ENCODE results near the gene SMPD3.
A peak's percentile ranks its signal among the peaks of the same experiment; 100 is the strongest.

The SMPD3 gene

DNA sequence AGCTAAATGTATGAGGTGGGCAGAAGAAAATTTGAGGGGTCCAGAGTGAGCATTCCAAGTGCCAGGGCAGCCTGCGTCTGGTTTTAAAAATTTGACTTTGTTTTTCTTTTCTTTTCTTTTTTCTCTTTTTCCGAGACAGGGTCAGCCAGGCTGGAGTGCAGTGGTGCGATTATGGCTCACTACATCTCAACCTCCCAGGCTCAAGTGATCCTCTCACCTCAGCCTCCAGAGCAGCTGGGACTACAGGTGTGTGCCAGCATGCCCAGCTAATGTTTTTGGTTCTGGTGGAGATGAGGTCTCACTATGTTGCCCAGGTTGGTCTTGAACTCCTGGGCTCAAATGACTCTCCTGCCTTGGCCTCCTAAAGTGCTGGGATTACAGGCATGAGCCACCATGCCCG, 15.6 kb downstream of the SMPD3 start:
- no peak for DNase-seq

DNA sequence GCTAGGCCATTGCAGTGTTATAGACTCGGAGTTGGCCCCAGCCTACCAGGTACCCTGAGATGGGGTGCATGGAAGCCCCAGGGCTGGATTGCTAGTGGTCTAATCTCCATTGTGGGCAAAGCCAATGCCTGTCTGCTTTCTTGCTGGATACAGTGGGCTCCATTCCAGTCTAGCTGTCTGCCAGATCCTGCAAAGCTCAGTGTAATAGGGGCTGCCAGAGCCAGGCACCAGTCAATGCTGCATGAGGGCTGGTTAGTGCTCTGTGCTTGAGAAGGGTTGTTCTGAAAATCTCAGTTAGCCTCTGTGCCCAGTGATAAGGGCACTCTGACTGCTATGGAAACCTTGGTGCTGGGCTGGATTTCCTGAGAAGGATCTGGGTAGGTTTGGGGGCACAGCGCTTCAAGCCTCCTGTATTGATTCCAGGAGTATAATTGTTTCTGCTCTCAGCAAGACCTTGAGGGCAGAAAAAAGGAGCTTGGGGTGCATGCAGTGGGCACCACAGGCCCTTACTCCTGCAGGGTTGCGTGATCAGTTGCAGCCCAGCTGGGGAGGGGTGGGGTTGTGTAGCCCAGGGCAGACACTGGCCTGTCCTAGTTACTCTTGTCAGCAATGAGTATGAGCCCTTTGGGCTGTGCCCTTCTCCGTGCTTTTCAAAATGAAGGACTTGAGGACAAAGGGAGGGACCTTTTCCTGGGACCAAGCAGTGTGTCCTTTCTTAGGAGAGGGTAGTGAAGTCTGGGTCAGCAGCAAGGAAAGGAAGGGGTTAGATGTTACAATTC, 19.0 kb downstream of the SMPD3 start:
- no peak for DNase-seq

DNA sequence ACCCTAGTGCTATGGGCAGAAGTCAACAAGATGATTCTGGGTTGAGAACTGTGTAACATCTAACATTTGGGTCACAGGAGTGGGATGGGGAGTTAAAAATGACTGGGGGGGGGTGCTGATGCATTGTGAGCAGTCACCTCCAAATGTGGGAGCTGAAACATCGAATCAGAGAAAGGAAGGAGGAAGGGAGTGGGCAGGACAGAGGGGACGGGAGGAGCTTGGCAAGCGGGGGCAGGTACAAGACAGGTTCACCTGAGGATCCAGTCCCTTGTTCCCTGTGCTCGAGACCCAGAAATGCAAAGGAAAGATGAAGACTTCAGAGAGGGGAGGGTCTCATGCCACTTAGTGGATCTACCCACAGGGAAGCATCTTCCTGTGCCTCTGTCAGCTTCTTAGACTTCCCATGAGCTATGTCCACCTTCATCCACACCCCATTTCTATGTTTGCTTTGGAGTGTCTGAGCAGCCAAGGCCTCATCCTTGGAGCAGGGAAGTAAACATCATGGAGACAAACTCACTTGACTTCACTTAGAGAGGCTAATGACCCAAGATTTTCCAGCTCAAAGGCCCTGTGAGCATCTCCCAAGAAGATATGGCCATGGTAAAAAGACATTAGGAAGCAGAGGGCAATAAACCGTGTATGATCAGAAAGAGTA, 20.5 kb downstream of the SMPD3 start:
- no peak for DNase-seq

DNA sequence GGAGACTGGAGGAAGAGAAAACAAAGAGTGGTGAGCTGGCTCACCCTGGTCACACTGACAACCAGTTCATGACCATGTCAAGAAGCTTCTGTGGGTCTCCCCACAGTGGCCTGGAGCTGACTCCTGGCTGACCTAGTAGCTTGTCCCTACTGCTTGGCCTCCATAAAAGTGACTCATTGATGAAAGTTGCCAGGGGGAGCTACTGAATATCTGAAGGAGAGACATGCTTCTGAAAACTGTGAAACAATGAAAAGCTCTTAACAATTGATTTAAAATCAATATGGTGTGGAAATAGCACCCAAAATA, 22.0 kb downstream of the SMPD3 start:
- DNase-seq = no peak

DNA sequence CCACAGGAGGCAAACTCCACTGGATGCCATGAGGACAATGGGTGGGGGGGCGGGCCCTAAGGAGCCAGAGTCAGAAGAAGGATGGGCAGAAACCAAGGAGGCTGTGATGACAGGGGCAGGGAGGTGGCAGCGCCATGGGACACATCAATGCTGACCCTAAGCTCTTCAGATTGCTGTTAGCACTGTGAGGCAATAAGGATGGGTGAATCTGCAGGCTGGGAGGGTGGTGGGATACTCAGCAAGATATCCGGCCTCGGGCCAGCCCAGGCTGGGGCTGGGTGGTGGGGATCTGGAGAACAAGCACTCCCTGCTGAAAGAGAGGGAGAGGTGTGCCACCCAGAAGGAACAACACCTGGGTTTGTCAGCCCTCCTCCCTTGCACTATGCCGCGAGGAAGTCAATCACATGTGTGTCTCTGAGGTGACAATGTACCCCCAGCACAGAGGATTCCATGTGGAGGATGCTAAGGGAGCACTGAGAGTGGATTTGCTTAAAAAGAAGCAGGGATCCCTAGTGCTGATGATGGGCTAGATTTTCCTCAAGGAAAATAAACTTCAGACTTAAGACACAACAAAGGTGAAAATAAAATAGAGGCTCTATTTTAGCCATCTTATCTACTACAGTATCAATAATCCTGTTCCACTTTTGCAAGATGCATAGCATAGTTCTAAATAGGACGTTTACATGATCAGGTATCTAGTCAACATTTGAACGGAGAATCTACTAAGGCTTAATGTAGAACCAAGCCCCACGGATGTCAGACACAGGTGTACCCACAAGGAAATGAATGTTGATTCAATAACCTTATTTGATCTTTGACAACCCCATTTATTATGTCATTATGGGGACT, 22.6 kb downstream of the SMPD3 start:
- DNase-seq = no peak

DNA sequence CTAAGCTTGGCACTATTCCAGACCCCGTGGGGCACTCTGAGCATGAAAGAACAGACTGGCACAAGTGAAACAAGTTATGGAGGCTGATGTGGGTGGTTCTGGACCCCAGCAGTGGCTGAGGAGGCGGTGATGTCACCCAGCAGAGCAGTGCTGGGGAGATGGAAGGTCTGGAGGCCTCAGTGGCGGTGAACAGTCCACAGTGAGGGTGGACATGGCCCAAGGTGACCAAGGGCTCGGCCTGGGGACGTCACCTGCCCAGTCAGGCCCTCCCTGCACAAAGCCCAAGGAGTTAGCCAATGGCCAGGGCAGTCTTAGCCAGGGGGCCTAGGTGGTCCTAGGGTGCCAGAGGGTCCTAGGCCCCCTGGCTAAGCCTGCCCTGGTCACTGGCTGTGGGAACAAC, 24.5 kb downstream of the SMPD3 start:
- DNase-seq = no peak

DNA sequence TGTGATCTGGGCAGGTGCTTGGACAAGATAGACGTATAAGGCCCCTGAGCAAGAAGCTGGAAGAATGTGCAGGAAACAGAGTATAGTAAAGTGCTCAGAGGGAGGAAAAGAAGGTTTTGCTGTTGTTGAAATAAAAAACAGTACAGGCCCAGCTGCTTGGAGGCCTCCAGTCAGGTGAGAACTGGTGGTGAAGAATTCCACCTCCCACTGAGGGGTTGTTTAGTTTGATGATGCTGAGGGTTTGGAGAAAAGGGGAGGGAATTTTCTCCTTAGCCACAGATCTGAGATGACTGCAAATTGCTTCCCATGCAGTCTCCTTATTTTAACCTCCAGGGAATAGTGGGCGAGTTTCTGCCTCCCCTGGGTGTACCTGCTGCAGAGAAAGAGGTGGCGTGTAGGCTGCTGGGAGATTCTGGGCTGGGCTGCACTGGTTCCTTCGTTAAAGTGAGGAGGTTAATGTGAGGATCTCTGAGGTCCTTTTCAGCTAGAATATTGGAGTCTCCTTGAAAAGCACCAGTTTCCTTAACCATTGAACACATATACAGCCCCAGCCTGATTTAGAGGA, 25.8 kb downstream of the SMPD3 start:
- DNase-seq = no peak

DNA sequence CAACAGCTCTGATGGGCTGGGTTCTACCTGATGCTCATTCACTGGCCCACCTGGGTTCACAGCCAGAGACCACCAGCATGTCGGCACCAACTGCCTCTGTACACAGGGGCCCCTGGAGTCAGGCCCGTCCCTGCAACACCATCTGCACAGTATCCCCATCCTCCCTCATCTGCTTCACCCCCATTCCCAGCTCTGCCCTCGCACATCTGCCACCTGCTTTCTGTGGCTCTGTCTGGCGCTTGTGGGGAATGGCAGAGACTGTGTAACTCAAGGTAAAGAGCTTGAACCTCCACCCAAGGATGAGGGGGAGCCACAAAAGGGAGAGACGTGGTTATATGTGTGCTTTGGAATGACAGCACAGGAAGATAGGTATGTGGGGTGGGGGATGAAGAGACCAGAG, 27.2 kb downstream of the SMPD3 start:
- no peak for DNase-seq

DNA sequence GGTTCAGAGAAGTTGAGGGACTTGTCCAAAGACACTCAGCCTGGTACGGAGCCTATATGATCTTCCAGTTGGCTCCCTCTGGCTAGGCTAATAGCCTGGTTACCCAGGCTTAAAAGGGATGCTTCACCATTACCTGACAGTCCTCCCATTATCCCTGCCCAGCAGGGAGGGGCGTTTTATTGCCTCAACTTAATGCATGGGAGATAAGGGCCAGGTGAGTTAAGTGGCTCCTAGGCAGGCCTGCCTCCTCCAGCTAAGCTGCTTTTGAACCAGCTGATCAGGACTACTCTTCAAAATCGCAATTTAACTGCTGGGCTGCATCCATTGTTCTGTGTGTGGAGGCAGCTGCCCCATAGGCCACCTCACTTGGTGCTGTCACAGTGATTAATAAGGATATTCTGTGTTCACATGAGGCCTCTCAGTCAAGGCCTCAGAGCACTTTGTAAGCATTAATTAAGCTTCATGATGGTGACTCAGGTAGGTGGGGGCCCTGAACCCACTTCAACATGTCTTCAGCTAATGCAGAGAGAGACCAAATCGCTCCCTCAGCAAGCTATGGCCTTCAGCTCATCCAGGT, 27.9 kb downstream of the SMPD3 start:
- DNase-seq = no peak

DNA sequence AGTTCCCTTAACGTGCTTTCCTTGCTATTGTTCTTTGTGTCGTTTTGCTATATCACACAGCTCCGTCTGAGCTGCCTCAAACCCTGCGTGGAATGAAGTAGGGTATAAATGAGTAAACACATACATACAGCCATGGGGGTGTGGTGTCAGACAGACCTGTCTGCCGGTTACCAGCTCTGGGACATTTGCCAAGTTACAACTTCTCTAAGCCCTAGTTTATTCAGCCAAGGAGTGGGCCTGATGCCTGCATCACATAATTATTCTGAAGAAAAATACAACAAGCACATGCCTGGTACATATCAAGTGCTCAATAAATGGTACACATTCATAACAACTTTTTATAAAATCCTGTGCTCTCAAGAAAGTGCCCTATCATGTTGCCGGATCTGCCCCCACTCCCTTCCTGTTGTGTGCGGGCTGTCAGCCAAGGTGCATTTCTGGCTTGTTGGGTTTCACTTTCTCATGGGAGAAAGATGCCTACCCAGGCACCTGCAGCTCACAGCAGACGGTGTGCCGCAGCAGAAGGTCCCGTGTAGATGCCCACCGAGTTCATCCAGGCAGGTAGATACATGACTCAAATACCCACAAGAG, 30.5 kb downstream of the SMPD3 start:
- DNase-seq = peak; percentile 55 to 77

DNA sequence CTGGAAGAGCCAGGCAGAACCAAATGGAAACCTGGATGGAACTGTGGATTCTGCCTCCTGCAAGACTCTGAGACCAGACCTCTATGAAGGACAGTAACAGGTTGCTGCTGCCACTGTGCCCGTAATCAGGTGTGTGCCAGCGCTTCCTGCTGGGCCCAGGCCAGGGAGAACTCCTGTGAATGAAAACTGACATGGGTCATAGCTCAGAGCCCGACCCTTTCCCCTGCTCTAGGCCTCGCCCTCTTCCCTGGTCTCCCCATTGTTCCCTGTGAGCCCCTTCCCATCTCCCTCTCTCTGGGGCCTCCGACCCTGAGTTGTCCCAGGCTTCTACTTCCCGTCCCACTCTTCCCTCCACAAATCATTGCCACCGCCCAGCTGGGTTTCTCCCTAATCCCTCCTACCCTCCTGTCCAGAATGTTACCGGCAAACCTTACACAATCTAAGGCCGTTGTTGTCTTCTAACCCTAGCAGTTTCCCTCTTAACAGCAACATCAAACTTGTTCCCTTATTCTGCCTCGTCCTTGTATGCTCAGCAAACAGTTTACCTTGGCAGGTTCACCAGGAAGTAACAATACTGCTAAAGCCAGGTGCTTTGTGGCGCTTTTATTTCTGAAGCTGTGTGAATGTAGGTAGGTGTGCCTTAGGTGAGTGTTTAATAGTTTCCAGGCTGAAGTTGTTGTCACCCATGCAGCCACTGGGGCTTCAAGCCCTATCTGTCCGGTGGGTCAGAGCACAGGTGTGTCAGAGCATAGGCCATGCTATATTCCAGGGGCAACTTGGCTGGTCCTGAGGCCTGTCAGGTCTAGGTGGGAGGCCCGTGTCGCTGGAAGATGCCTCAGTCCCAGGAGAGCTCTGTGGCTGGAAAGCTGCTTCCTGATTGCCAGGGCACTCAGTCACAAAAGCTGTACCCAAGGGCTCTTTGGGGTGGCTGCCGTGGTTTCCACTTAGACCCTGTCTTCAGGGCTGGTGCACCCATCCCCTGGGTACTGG, 32.0 kb downstream of the SMPD3 start:
- no peak for DNase-seq

DNA sequence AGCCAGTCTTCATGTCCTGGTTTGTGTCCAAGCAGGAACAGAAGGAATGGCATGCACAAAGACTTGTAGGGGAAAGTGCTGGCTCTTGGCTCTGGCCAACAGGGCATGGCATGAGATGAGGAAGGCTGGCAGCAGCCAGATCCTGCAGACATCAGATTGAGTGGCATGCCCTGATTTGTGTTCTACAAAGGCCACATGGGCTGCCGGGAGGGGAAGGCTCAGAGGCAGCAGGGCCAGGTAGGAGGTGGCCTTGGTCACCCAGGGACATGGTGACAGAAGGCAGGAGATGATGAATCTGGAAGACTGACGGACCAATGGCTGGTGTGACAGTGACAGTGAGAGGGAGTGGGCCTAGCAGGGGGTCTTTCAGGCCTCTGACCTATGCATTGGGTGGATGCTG, 33.7 kb downstream of the SMPD3 start:
- no peak for DNase-seq

DNA sequence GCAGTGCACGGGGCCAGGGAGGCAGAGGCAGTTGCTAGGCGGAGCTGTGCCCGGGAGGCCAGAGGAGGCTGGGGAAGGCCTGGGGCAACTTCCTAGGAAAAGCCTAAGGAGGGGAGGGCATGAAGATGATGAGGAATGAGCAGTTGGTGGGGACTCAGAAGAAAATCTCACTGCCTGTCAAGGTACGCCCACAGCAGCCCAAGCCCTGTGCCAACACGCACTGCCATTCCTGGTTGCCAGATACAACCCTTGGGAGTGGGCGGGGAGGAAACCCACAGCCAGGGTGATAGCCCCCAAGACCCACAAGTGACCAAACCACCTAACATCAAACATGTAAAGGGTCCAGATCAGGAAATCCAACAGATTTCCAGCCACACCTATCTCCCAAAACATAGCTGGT, 36.2 kb downstream of the SMPD3 start:
- DNase-seq = no peak

DNA sequence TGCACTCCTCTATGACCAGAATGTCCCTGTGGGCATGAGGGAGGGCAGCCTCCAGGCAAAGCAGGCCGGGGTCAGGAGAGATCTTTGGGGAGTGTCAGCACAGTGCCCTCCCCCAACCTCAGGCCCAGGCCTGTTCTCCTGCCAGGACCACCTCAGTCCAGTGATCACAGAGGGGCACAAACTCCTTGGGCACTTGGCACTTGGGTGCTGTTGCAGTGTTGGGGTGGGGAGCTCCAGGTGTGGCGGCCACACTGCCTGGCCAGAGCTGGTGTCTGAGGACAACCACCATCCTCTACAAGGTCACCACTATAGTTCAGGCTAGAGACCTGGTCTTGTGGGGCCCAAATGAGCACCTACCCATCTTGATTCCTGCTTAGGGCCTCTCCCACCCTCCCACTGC, 37.2 kb downstream of the SMPD3 start:
- DNase-seq = no peak

DNA sequence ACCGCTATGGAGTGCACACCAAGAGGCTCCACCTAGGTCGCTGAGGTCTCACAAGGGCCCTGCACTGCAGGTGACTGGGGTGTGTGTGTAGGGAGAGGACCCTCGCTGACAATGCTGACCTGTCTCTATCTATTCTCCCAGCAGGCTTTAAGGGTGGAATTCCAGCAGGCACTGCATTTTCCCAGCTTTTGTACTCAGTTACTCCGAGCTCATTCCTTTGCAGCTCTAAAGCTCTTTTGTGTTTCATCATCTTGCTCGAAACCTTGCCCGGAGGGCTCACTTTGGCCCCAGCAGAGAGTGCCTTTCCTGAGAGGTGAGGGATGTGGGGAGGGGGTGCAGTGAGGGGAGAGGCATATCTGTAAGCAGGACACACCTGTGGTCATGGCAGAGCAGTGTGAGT, 39.3 kb downstream of the SMPD3 start:
- no peak for DNase-seq

DNA sequence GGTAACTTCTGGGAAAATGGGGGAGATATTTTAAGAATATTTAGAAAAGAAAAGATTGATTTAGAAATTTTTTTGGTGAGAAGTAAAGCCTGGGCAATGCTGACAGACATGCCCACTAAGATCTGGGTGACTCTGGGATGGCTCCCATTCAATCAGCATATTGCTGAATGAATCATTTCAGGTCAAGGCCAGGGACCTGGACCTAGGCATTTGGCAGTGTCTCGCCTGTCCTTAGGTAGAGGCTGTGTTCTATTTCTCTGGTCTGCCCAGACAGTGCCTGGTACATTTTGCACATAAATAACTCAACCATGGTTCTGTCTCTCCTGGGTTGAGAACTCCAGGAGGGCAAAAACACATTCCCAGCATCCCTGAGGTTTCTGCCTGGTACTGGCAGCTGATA, 39.9 kb downstream of the SMPD3 start:
- no peak for DNase-seq

DNA sequence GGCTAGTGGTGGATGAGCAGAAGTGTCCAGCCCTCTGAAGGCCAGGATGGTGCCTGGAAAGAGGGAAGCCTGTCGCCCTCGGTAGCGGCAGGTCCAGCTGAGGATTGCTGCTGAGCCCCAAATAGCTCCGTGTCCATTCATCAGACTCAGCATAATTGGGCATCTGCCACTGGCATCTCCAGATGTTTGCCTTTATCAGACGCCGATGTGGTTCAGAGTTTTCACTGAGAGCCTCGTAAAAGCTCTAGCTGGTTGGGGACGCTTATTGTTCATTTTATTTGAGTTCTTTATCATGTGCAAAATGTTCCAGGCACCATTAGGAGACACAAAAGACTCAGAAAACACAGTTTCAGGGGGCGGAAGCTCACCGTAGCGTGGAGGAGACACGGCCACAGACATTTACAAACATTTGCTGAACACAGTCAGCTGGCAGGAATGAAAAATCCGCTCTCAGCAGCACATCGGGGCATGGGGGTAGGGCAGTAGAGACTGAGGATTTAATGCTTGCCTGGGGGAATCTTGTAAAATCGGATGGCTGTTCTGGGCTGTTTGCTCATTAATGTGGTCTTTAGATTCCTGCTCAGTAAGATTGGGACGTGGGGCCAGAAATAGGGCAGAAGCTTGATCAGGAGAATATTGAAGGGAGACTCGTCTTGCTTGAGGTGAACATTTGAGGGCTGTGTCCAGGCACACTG, 41.7 kb downstream of the SMPD3 start:
- DNase-seq = no peak

DNA sequence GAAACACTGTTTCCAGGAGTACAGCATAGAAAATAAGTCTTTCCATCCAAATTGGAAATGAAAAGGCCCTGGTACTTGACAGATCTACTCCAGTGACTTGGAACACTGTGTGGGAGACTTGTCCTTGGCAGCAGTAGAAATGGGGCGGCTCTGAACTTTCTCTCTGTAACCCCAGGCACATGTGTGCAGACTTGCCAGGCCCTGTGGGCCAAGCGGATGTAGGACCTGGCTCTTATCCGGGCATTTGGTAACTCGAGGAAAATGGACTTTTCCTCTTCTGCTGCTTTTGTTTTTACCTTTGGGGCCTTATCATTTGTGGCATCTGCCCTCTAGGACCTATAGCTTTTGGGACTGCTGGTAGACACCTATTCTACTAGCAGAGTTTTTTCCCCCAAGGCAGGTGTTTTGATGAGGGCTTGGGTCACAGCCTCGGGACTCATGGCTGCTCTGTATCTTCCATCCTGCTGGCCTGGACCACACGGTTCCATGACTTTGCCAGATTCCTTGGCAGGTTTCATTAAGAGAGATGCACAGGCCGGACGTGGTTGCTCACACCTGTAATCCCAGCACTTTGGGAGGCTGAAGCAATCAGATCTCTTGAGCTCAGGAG, 43.5 kb downstream of the SMPD3 start:
- DNase-seq = no peak

DNA sequence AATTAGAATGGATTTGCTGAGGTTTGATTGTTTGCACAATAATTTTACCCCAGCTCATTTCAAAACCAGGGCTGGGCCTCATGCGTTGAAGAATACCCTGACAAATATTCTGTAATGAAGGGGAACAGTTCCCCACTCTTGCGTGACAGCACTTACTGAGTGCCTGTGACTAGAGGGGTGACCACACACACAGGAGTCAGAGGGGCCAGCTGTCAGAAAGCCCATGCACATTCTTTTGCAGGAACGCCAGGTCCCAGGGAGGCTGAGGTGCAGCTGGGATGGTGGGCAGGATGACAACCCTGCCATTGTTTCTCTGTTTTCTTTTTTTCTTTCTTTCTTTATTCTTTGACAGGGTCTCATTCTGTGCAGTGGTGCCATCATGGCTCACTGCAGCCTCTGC, 44.6 kb downstream of the SMPD3 start:
- DNase-seq = no peak

DNA sequence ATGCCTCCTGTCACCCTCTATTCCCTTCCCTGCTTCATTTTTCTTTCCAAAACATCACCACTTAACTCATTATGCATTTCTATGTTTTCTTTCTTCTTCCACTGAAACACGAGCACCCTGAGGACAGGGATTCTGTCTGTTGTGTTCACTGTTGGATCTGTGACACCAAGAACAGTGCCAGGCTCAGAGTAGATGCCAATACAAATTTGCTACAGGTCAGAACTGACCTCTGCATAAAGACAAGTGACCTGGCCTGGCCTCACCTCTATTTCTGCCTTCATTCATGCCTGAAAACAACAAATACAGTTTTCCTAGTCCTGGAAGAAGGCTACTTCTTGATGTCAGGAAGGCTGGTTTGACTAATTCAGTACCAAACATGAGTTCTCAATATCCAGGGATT, 45.1 kb downstream of the SMPD3 start:
- no peak for DNase-seq

DNA sequence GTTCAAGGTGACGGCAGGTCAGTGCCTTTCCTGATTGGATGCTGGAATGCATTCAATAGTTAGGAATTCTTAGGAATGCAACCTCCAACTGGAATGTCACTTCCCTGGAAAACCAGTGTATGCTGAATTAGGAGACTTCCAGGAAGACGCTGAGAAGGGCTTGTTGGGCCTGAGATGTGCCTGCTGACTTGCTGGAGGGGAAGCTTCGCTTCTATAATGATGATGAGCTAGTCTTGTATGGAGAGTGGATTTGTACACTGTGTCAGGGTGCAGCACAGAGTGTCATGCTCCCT, 45.6 kb downstream of the SMPD3 start:
- DNase-seq = no peak

Measured in stimulated activated CD4-positive, alpha-beta T cell treated with anti-CD3 and anti-CD28 coated beads, Interleukin-4, amount 100 ng/mL, for 4 hours (primary cell).